ENCODE measurements around the gene TTC21A.

Gene TTC21A

GRCh38 chr3:39118079-39118478, 10.6 kb downstream of the TTC21A start:
- H3K27ac Mint-ChIP-seq = no peak overlapping the region

GRCh38 chr3:39118931-39119660, 11.6 kb downstream of the TTC21A start:
- Mint-ChIP-seq H3K27me3 (ENCODE audit: low read depth) (peaks cover 16% of the 10 kb centered on the region), H3K4me3 (no peak overlapping the region), H3K9me3 (no peaks in the 10 kb centered on the region), H3K4me1 (ENCODE audit: low read depth) (no peaks in the 10 kb centered on the region), H3K27ac (no peak overlapping the region), H3K36me3 (ENCODE audit: low read depth) (peaks cover 9% of the 10 kb centered on the region)

More at GRCh38 chr3:39118079-39118478, 10.6 kb downstream of the TTC21A start:
- H3K9me3 Mint-ChIP-seq = no peaks in the 10 kb centered on the region
- H3K27me3 Mint-ChIP-seq (ENCODE audit: low read depth) = peaks cover 8% of the 10 kb centered on the region
- peaks cover 9% of the 10 kb centered on the region for H3K36me3 Mint-ChIP-seq (ENCODE audit: low read depth)
- no peak overlapping the region for H3K4me3 Mint-ChIP-seq
- no peaks in the 10 kb centered on the region for H3K4me1 Mint-ChIP-seq (ENCODE audit: low read depth)

- Mint-ChIP-seq H3K27ac (no peak overlapping the region), H3K9me3 (no peaks in the 10 kb centered on the region), H3K36me3 (ENCODE audit: low read depth) (peaks cover 9% of the 10 kb centered on the region), H3K4me3 (no peak overlapping the region), H3K4me1 (ENCODE audit: low read depth) (peaks cover 3% of the 10 kb centered on the region), H3K27me3 (ENCODE audit: low read depth) (peaks cover 19% of the 10 kb centered on the region)
Measured at GRCh38 chr3:39121621-39122020, 14.1 kb downstream of the TTC21A start.

- Mint-ChIP-seq H3K36me3 (ENCODE audit: low read depth) (peaks cover 7% of the 10 kb centered on the region), H3K4me3 (no peak overlapping the region), H3K27me3 (ENCODE audit: low read depth) (peaks cover 19% of the 10 kb centered on the region), H3K9me3 (no peaks in the 10 kb centered on the region), H3K27ac (no peak overlapping the region), H3K4me1 (ENCODE audit: low read depth) (peaks cover 12% of the 10 kb centered on the region)
Measured at GRCh38 chr3:39122813-39123212, 15.3 kb downstream of the TTC21A start.

- peaks cover 19% of the 10 kb centered on the region for H3K27me3 Mint-ChIP-seq (ENCODE audit: low read depth)
- no peaks in the 10 kb centered on the region for H3K36me3 Mint-ChIP-seq (ENCODE audit: low read depth)
- H3K4me1 Mint-ChIP-seq (ENCODE audit: low read depth) = peaks cover 21% of the 10 kb centered on the region
- H3K9me3 Mint-ChIP-seq = no peaks in the 10 kb centered on the region
- H3K27ac Mint-ChIP-seq = no peak overlapping the region
- H3K4me3 Mint-ChIP-seq = no peak overlapping the region
Measured at GRCh38 chr3:39124876-39125840, 17.7 kb downstream of the TTC21A start.

- Mint-ChIP-seq H3K27ac (no peak overlapping the region), H3K36me3 (ENCODE audit: low read depth) (no peaks in the 10 kb centered on the region), H3K4me1 (ENCODE audit: low read depth) (peaks cover 24% of the 10 kb centered on the region), H3K9me3 (no peaks in the 10 kb centered on the region), H3K27me3 (ENCODE audit: low read depth) (peaks cover 19% of the 10 kb centered on the region), H3K4me3 (no peak overlapping the region)
Measured at GRCh38 chr3:39125841-39126500, 18.5 kb downstream of the TTC21A start.

- no peak overlapping the region for H3K27ac Mint-ChIP-seq
Measured at GRCh38 chr3:39126532-39127071, 19.1 kb downstream of the TTC21A start.

GRCh38 chr3:39127269-39127907, 19.9 kb downstream of the TTC21A start:
- H3K4me3 Mint-ChIP-seq = no peak overlapping the region
- peaks cover 16% of the 10 kb centered on the region for H3K27me3 Mint-ChIP-seq (ENCODE audit: low read depth)
- no peaks in the 10 kb centered on the region for H3K36me3 Mint-ChIP-seq (ENCODE audit: low read depth)
- H3K4me1 Mint-ChIP-seq (ENCODE audit: low read depth) = peaks cover 28% of the 10 kb centered on the region
- H3K9me3 Mint-ChIP-seq = no peaks in the 10 kb centered on the region
- H3K27ac Mint-ChIP-seq = no peak overlapping the region

More at GRCh38 chr3:39126532-39127071, 19.1 kb downstream of the TTC21A start:
- Mint-ChIP-seq H3K27me3 (ENCODE audit: low read depth) (peaks cover 19% of the 10 kb centered on the region), H3K36me3 (ENCODE audit: low read depth) (no peaks in the 10 kb centered on the region), H3K4me1 (ENCODE audit: low read depth) (peaks cover 28% of the 10 kb centered on the region), H3K4me3 (no peak overlapping the region), H3K9me3 (no peaks in the 10 kb centered on the region)

- H3K36me3 Mint-ChIP-seq (ENCODE audit: low read depth) = no peaks in the 10 kb centered on the region
- H3K4me3 Mint-ChIP-seq = no peak overlapping the region
- no peaks in the 10 kb centered on the region for H3K9me3 Mint-ChIP-seq
- H3K27me3 Mint-ChIP-seq (ENCODE audit: low read depth) = peaks cover 13% of the 10 kb centered on the region
- H3K27ac Mint-ChIP-seq = no peak overlapping the region
- peaks cover 28% of the 10 kb centered on the region for H3K4me1 Mint-ChIP-seq (ENCODE audit: low read depth)
Measured at GRCh38 chr3:39127908-39128304, 20.4 kb downstream of the TTC21A start.

- H3K4me1 Mint-ChIP-seq (ENCODE audit: low read depth) = peaks cover 30% of the 10 kb centered on the region
- no peaks in the 10 kb centered on the region for H3K9me3 Mint-ChIP-seq
- H3K27me3 Mint-ChIP-seq (ENCODE audit: low read depth) = peaks cover 5% of the 10 kb centered on the region
- peaks cover 5% of the 10 kb centered on the region for H3K36me3 Mint-ChIP-seq (ENCODE audit: low read depth)
- H3K27ac Mint-ChIP-seq = no peak overlapping the region
- no peak overlapping the region for H3K4me3 Mint-ChIP-seq
Measured at GRCh38 chr3:39128951-39129350, 21.5 kb downstream of the TTC21A start.

- H3K36me3 Mint-ChIP-seq (ENCODE audit: low read depth) = peaks cover 5% of the 10 kb centered on the region
- H3K27me3 Mint-ChIP-seq (ENCODE audit: low read depth) = no peaks in the 10 kb centered on the region
- no peak overlapping the region for H3K27ac Mint-ChIP-seq
- no peak overlapping the region for H3K4me3 Mint-ChIP-seq
- H3K4me1 Mint-ChIP-seq (ENCODE audit: low read depth) = peaks cover 30% of the 10 kb centered on the region
- no peaks in the 10 kb centered on the region for H3K9me3 Mint-ChIP-seq
Measured at GRCh38 chr3:39130026-39130425, 22.5 kb downstream of the TTC21A start.

GRCh38 chr3:39130693-39131265, 23.3 kb downstream of the TTC21A start:
- Mint-ChIP-seq H3K4me3 (no peak overlapping the region), H3K27me3 (ENCODE audit: low read depth) (no peaks in the 10 kb centered on the region), H3K9me3 (no peaks in the 10 kb centered on the region), H3K4me1 (ENCODE audit: low read depth) (peaks cover 30% of the 10 kb centered on the region), H3K36me3 (ENCODE audit: low read depth) (peaks cover 5% of the 10 kb centered on the region), H3K27ac (no peak overlapping the region)

GRCh38 chr3:39132096-39133092, 24.9 kb downstream of the TTC21A start:
- Mint-ChIP-seq H3K4me3 (no peak overlapping the region), H3K4me1 (ENCODE audit: low read depth) (peaks cover 22% of the 10 kb centered on the region), H3K27ac (no peak overlapping the region), H3K9me3 (no peaks in the 10 kb centered on the region), H3K27me3 (ENCODE audit: low read depth) (no peaks in the 10 kb centered on the region), H3K36me3 (ENCODE audit: low read depth) (peaks cover 5% of the 10 kb centered on the region)

All from T-helper 1 cell treated with Interleukin-12 subunit alpha and Interleukin-12 subunit beta and Interleukin-4 antibody, amounts not matched to agents 30 μg/mL and 1 μg/mL, for 36 hours (primary cell).